Measurements from ENCODE around the gene TAF4. TPM values are rescaled to one million over a fixed set of nuclear protein-coding genes. Genes with fewer than 3 reads are reported as not detected.

TAF4 gene
- total RNA-seq, 2 donors from 2014 or later: 25.5 to 39.9 TPM

- no peaks in the 10 kb centered on the region for H3K27me3 Mint-ChIP-seq (ENCODE audit: insufficient read depth)
- DNase-seq: no peak
- H3K27ac ChIP-seq (ENCODE audit: low read depth, low read length): no peak overlapping the region
- no peaks in the 10 kb centered on the region for H3K4me1 ChIP-seq (ENCODE audit: control insufficient read depth, insufficient read depth, low read length)
- no peaks in the 10 kb centered on the region for H3K4me1 Mint-ChIP-seq
- H3K9ac ChIP-seq (ENCODE audit: extremely low read depth, low read length, poor library complexity, severe bottlenecking): no peak overlapping the region
- no peaks in the 10 kb centered on the region for H3K36me3 ChIP-seq (ENCODE audit: control insufficient read depth, insufficient read depth, low read length)
- H3K4me3 Mint-ChIP-seq: no peak overlapping the region
- H3K27me3 ChIP-seq (ENCODE audit: control insufficient read depth, insufficient read depth, low read length, poor library complexity, severe bottlenecking): no peaks in the 10 kb centered on the region
- H3K4me3 ChIP-seq (ENCODE audit: low read length): no peak overlapping the region
- H3K36me3 Mint-ChIP-seq (ENCODE audit: low read depth): peaks cover 4% of the 10 kb centered on the region
- TF ChIP-seq CTCF (conservative IDR thresholded peaks at IDR 0.05): no peak
- 95 to 96% methylated on average over 23 of the region's 23 CpGs for WGBS, 2 experiments (ENCODE audit: insufficient coverage in 1 of 2, insufficient read length in 1 of 2)
- no peak overlapping the region for H3K27ac Mint-ChIP-seq
- H3K9me3 ChIP-seq (ENCODE audit: control insufficient read depth, low read length): no peaks in the 10 kb centered on the region
- H3K9me3 Mint-ChIP-seq: peaks cover 5% of the 10 kb centered on the region
These were observed 138.9 kb downstream of the TAF4 start for GRCh38 chr20:61926796-61927192.

- no peak for TF ChIP-seq CTCF (conservative IDR thresholded peaks at IDR 0.05)
- no peak for DNase-seq
- Histone ChIP-seq H3K9me3 (ENCODE audit: control insufficient read depth, low read length) (no peaks in the 10 kb centered on the region), H3K27ac (ENCODE audit: low read depth, low read length) (no peak overlapping the region), H3K4me1 (ENCODE audit: control insufficient read depth, insufficient read depth, low read length) (no peaks in the 10 kb centered on the region), H3K27me3 (ENCODE audit: control insufficient read depth, insufficient read depth, low read length, poor library complexity, severe bottlenecking) (no peaks in the 10 kb centered on the region), H3K36me3 (ENCODE audit: control insufficient read depth, insufficient read depth, low read length) (no peaks in the 10 kb centered on the region), H3K4me3 (ENCODE audit: low read length) (no peak overlapping the region), H3K9ac (ENCODE audit: extremely low read depth, low read length, poor library complexity, severe bottlenecking) (no peak overlapping the region)
- Mint-ChIP-seq H3K9me3 (peaks cover 5% of the 10 kb centered on the region), H3K27ac (no peak overlapping the region), H3K27me3 (ENCODE audit: insufficient read depth) (no peaks in the 10 kb centered on the region), H3K36me3 (ENCODE audit: low read depth) (peaks cover 4% of the 10 kb centered on the region), H3K4me3 (no peak overlapping the region), H3K4me1 (no peaks in the 10 kb centered on the region)
- WGBS, 2 experiments (ENCODE audit: insufficient coverage in 1 of 2, insufficient read length in 1 of 2): 91 to 96% methylated on average over 11 to 14 of the region's 14 CpGs
These were observed 139.4 kb downstream of the TAF4 start for GRCh38 chr20:61926253-61926613.

GRCh38 chr20:61925555-61926252, 140.0 kb downstream of the TAF4 start:
- DNase-seq: no peak
- Mint-ChIP-seq H3K27me3 (ENCODE audit: insufficient read depth) (no peaks in the 10 kb centered on the region), H3K9me3 (peaks cover 5% of the 10 kb centered on the region), H3K36me3 (ENCODE audit: low read depth) (peaks cover 4% of the 10 kb centered on the region), H3K27ac (no peak overlapping the region), H3K4me1 (no peaks in the 10 kb centered on the region), H3K4me3 (no peak overlapping the region)
- no peaks in the 10 kb centered on the region for H3K27me3 ChIP-seq (ENCODE audit: control insufficient read depth, insufficient read depth, low read length, poor library complexity, severe bottlenecking)
- no peaks in the 10 kb centered on the region for H3K4me1 ChIP-seq (ENCODE audit: control insufficient read depth, insufficient read depth, low read length)
- H3K9ac ChIP-seq (ENCODE audit: extremely low read depth, low read length, poor library complexity, severe bottlenecking): no peak overlapping the region
- no peak overlapping the region for H3K27ac ChIP-seq (ENCODE audit: low read depth, low read length)
- 85 to 93% methylated on average over 20 to 21 of the region's 21 CpGs for WGBS, 2 experiments (ENCODE audit: insufficient coverage in 1 of 2, insufficient read length in 1 of 2)
- no peaks in the 10 kb centered on the region for H3K9me3 ChIP-seq (ENCODE audit: control insufficient read depth, low read length)
- no peaks in the 10 kb centered on the region for H3K36me3 ChIP-seq (ENCODE audit: control insufficient read depth, insufficient read depth, low read length)
- H3K4me3 ChIP-seq (ENCODE audit: low read length): no peak overlapping the region
- no peak for TF ChIP-seq CTCF (conservative IDR thresholded peaks at IDR 0.05)

Data from endodermal cell (in vitro differentiated cells).